A172 (cell line): ENCODE results near the gene ADAMTS2. TPM values are rescaled to one million over a fixed set of nuclear protein-coding genes. Genes with fewer than 3 reads are reported as not detected.
"Not testable (repeated sequence)": the region's sequence is repeated elsewhere in the genome, so short reads cannot be mapped to it uniquely, and the experiment has no call there.

Source experiments
- DNase-seq: peaks from one replicate; pipeline ENCODE4 v3.0.0-alpha.2; 2015; ENCODE audit warnings: low spot score
- total RNA-seq: library from RNA; depleted of rRNA; stranded (reverse); fragments of >200 nt; shearing (Covaris generic); gene quantifications from 2 replicates; pipeline ENCODE4 v1.2.3, GENCODE V29; 2014

ADAMTS2 gene
- total RNA-seq, 1 experiment from 2014 or later = 0.14 TPM

DNA sequence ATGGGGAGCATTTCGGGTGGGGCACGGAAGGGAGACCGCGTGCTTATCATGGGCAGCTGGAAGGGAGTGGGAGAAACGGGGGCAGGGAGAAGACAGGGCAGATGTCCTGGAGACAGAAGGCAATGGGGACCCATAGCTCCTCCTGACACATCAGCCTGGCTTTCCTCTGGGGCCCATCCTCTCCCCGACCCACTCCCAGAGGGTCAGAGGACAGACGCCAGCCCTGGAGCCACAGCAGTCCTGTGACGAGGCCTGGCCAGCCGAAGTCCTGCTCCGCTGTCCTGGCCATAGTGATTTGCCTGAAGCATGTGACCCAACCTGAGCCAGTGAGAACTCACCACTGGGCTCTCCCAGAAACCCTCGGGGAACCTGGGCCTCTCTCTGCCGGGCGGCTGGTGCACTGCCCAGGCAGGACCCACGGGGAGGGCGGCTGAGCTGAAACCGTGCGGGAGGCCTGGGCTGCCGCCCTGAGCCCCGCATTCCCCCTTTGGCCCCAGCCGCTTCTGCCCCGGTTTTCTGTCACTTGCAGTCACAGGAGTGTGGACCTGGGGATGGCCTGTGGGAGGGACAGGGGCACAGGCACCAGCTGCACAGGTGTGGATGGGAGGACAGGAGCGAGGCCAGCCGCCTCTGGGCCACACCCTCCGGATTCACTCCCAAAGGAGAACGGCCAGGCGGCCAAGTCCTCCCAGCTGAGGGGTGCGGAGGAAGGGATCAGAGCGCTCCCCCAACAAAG is 19.8 kb downstream of the ADAMTS2 start:
- no peak for DNase-seq

GRCh38 chr5:179324760-179325295 is 20.4 kb downstream of the ADAMTS2 start:
- no peak for DNase-seq

DNA sequence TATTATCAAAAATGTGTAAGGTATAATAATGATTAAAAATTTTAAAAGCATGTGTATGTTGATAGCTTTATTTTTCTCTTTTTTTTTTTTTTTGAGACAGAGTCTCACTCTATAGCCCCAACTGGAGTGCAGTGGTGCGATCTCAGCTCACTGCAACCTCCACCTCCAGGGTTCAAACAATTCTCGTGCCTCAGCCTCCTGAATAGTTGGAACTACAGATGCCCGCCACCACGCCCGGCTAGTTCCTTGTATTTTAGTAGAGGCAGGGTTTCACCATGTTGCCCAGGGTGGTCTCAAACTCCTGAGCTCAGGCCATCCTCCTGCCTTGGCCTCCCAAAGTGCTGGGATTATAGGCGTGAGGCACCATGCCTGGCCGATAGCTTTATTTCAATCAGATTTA is 20.9 kb downstream of the ADAMTS2 start:
- DNase-seq = not testable (repeated sequence)

DNA sequence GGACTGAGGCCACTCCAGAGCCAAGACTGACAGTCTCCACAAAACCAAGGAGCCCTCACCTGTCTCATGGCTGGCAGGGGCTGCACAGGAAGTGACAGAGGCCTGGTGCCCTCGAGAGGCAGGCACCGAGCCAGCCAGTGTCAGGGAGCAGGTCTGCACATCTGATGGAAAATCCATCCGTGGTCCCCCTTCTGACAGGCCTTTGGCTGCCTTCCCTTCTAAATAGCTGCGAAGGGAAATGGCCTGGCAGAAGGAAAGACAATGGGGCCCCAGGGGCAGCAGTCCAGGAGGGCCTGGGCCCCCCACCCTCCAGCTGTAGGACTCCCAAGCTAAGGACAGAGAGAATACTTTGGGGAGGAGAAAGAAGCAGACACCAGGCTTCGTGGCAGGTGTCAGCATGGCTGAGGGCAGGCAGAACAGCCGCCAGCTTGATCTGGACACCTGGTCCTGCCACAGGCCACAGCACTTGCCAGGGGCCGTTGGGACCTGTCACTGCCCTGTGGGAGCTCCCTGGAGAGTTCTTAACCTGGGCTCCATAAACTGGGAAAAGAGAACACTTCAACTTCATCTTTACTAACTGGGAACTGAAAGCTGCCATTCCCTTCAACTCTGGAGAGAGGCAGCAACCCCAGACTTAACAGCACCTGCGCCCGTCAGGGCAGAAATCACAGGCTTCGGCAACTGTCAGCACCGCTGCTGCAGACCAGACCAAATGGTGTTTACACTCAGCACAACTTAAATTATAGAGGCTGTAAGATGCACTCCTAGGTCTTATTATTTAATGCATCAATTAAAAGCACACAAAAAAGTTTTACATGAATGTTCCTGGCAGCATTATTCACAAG is 22.0 kb downstream of the ADAMTS2 start:
- no peak for DNase-seq

DNA sequence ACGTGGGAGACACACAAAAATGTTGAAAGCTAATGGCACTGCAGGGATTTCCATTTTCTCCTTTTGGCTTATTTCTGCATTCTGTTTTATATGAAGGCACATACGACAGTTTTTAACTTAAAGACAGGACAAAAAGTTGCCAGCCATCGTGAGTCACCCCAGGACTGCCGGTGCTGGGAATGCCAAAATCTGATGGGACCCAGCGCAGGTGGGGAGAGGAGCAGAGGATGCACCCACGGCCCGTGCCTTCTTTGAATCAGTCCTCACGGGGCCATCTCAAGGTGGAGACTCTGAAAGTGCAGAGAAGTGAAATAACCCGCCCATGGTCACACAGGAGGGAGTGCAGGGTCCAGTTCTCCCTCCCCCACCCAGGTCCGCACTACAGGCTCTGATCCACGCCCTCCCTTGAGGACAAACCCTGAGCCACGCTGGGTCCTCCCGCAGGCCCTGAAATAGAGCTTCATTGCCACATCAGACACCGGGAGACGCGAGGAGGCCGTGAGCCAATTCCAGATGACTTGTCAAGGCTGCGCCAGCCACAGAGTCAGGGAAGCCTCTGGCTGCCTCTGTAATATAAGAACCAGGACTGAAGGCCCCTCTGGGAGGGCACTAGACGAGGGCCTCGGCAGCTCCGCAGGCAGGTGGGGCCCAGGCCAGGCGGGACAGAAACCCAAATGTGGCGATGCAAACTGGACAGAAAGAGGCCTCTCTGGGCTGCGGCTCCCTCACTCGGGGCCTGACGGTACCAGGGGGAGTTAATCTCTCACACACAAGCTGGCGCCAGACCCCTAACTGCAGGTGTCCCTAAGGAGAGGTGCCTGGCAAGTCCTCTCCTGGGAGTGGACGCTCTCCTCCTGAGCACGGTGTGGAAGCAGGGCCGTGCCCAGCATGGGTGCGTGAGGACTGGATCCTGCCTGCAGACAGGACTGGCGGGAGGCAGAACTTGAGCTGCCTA is 22.9 kb downstream of the ADAMTS2 start:
- DNase-seq = no peak

DNA sequence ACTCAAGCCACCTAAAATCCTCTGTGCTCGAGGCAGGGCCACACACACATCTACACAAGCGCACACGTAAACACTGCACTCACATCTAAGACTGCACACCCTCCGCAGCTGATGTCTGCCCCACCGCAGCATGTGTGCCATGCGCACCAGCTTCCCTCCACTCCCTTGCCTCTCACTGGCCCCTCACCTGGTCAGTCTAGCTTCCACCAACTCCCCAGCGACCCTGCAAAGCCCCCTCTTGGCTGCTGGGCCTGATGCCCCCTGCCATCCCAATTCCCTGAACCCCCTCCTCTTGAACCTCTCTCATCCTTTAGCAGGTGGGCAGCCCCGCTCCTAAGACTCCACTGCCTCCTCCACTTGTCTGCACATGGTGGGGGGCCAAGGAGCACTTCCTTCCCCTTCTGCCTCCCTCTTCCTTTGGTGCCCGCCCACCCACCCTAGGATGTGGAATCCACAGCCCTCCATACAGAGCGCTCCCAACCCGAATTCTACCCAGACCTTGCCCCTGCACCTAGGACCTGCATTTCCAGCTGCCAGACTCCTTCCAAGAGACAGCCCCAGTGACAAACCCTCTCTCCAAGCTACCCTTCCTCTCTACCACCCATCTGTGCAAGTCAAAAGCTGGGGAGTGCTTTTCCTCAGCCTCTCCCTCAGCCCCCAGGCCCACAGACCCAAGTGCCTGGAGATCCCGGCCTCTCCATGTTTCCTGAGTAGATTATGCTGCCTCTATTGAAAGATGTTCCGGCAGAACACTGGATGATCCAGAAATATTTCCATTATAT is 23.9 kb downstream of the ADAMTS2 start:
- no peak for DNase-seq

DNA sequence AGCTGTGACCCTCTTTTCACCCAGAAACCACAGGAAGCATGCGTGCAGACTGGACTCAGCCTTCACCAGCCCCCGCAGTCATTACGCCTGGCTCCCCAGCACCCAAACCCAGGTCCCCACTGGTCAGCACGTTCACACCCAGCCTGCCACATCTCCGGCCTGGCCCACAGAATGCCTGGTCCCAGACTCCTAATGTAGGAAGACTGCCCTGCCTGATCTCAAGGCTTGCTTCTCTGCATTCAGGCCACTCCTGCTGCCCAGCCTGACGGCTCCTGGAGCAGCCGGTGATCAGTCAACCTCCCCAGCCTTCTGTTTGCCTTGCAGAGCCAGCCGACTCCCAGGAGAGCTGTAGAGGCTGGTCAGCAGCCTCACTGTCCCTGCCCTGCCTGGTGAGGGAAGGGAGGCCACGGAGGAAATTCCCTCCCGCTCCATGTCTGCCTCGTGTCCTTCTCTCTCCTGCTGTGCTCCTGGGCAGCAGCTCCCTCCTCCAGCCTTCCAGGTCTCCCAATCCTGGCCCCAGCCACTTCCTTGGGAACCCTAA is 25.4 kb downstream of the ADAMTS2 start:
- DNase-seq = no peak

GRCh38 chr5:179319123-179319522 is 26.1 kb downstream of the ADAMTS2 start:
- DNase-seq = no peak

GRCh38 chr5:179318221-179318955 is 26.9 kb downstream of the ADAMTS2 start:
- DNase-seq = no peak

DNA sequence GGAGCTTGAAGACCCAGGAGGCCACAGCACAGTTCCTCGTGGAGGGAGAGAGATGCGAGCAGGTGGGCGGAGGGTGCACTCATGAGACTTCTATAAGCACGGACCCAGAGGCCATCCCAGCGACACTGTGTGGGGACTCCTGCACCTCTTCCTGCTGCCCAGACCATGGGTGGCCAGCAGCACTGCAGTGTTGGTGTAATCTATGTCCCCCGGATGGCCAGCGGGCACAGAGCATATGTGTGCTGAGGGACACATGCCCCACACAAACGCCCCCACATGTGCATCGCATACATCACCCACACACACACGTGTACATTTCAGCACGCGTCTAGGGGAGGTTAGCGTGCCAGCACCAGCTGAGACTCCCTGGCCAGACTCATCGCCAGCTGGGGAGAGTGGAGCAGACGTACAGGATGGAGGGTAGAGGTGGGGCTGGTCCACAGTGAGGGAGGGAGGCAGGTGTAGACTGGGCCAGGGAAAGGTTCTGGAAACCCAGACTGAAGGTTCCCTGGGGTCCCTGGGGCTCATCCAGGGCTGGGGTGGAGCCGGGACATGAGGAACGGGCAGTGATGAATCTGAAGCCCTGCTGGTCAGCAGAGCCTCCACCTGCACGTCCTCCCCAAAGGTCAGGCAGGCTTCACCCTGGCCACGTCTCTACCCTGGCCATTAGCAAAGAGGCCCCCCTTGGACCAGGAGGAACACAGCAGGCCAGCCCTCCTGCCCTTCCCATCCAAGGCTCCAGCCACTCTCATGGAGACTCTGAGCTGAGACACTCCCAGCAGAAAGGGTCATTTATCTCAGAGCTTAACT is 27.6 kb downstream of the ADAMTS2 start:
- DNase-seq = no peak

DNA sequence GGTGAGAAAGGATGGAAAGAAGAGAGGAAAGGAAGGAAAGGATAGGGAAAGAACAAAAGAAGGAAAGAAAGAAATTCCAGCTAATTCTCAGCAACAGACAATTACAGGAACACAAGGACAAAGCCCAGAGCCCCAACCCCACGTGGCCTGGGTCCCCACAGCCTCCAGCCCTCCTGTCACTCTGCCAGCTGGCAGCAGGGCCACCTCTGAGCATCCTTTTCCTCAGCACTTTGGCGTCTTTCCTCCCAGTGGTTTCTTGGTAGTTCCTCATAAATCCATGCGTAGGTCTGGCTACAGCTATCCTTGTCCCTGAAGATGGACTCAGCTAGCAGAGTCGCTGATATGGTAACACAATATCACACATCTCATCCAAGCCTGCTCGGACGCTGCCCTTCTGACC is 28.3 kb downstream of the ADAMTS2 start:
- DNase-seq = no peak

- no peak for DNase-seq
Observed at GRCh38 chr5:179316111-179316551, 29.1 kb downstream of the ADAMTS2 start.

DNA sequence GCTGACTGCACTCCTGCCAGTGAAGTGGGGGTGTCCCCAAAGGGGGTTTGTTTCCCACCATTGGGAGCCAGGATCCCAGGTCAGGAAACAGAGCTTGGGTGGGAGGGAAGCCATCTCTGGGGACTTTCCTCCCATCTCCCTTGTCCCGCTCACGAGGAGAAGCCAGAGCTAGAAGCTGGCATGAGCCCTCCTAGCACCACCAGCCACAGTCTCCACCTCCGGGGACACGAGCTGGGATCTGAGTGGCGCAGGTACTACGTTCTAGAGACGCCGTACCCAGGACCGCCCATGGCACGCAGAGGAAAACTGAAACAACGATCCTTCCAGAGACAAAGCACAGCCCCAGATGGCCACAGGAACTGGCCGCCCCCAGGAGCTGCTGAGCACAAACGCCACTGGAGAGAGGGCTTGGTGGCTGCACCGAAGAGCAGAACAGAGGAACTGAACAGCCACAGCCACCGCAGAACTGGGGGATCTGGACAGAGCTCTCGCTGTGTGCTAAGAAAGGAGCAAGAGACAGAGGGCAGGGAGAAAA is 29.8 kb downstream of the ADAMTS2 start:
- DNase-seq = no peak

DNA sequence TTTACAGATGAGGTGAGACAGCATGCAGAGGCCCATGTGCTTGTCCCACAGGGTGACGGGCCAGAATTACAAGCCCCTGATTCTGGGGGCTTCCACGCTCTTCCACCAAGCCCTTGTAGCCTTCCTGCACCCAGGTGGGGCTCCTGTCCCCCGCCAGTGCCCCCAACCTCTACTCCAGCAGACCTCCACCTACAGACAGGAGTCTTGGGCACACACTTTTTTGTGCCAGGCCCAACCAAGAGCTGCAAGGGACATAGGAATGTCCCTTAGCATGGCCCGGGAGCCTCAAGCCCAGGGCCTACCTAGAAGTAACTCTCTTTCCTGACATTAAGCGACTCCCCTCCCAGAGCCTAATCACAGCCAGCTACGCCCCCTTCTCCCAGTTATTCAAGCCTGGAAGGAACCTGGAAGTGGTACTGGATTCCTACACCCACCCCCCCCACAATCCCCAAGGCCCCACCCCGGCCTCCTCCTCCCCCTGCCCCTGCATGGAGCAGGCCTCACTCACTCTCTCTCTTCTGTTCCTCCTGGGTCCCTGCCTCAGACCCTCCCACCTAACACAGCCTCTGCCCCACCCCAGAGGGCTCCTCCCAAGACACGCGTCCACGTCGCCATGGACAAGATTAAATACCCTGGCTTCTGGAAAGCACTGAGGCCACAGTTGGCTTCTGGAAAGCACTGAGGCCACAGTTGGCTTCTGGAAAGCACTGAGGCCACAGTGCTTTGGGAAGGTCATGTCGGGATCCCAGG is 30.5 kb downstream of the ADAMTS2 start:
- DNase-seq = no peak

DNA sequence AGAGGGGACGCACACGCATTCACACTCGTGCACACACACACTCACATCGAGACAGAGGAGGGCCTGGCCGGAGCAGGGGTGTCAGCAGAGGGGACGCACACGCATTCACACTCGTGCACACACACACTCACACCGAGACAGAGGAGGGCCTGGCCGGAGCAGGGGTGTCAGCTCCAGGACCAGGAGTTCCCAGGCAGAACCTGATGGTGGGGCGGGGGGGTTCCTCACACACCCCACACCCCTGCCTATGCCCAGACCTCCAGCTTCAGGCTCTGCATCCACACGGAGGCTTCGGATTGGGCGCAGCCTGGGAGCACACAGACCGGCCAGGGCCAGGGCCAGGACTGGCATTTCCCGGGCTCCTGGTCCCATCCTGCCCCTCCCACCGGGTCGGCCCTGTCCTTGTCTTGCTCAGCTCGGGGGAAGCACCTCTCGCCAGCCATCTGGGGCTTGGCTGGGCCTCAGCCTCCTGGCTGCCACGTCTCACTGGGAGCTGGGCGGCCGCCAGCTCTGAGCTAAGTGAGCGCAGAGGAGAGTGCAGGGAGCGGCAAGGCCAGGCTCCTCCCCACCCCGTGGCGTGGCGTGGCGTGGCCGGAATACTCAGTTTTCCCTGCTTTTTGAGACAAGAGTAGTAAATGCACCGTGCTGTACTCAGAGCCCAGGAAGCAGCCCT is 31.3 kb downstream of the ADAMTS2 start:
- no peak for DNase-seq

GRCh38 chr5:179312557-179313235 is 32.6 kb downstream of the ADAMTS2 start:
- DNase-seq = no peak

DNA sequence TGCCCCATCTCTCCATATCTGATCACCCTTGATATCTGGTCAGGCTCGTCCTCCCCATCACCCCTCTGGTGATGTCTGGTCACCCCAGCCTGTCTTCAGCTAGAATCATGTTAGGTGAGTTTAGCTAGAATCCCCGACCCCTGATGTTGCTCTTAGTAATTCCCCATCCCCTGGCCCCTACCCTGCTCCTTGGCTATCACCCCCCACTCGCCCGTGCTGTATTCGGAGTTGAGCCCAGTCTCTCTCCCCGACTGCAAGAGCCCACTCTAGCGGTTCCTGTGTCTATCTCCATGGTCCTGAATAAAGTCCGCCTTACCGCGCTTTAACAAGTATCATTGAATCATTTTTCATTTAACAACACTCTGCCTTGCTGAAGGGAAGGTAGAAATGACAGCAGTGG is 33.7 kb downstream of the ADAMTS2 start:
- DNase-seq = no peak
